KMS-11 (cell line): ENCODE data around the gene KCTD16.

Experiments used
- H2AFZ ChIP-seq: fragments of 200-600 bp; sonication (generic); 2 replicates; pipeline ENCODE4 v1.6.1; 2016; ENCODE audit warnings: antibody characterized with exemption, mixed run types, low read depth
- H3K27ac ChIP-seq: fragments of 200-600 bp; sonication (generic); 2 replicates; pipeline ENCODE4 v1.6.1; 2016; ENCODE audit warnings: mild to moderate bottlenecking, mixed run types
- H3K27me3 ChIP-seq: fragments of 200-600 bp; sonication (generic); 2 replicates; pipeline ENCODE4 v1.6.1; 2017; ENCODE audit warnings: mild to moderate bottlenecking, low read depth, mixed run types, moderate library complexity; ENCODE audit not compliant: insufficient read depth
- H3K36me3 ChIP-seq: fragments of 200-600 bp; sonication (generic); 2 replicates; pipeline ENCODE4 v1.6.1; 2017; ENCODE audit warnings: mild to moderate bottlenecking, mixed run types; ENCODE audit not compliant: insufficient read depth
- H3K4me1 ChIP-seq: fragments of 200-600 bp; sonication (generic); 2 replicates; pipeline ENCODE4 v1.6.1; 2016; ENCODE audit warnings: mild to moderate bottlenecking, low read depth, mixed run types; ENCODE audit not compliant: poor library complexity, severe bottlenecking
- H3K4me2 ChIP-seq: fragments of 200-600 bp; sonication (generic); 2 replicates; pipeline ENCODE4 v1.7.0; 2016; ENCODE audit warnings: mild to moderate bottlenecking, mixed run types
- H3K4me3 ChIP-seq: fragments of 200-600 bp; sonication (generic); IDR thresholded peaks from 2 replicates; pipeline ENCODE4 v1.6.1; 2017; ENCODE audit warnings: low read depth, low read length, mixed read lengths; ENCODE audit not compliant: insufficient read depth
- H3K79me2 ChIP-seq: fragments of 200-600 bp; sonication (generic); 2 replicates; pipeline ENCODE4 v1.6.1; 2016; ENCODE audit warnings: low read depth, mixed run types; ENCODE audit not compliant: insufficient read depth
- H3K9ac ChIP-seq: fragments of 200-600 bp; sonication (generic); 2 replicates; pipeline ENCODE4 v1.6.1; 2016; ENCODE audit warnings: mild to moderate bottlenecking, mixed run types
- H4K20me1 ChIP-seq: fragments of 200-600 bp; sonication (generic); 2 replicates; pipeline ENCODE4 v1.6.1; 2016; ENCODE audit warnings: mild to moderate bottlenecking, mixed run types; ENCODE audit not compliant: insufficient read depth
- TF ChIP-seq, protein P1 (sequence below): fragments of 200-600 bp; sonication (generic); conservative IDR thresholded peaks from 2 replicates; pipeline ENCODE4 v1.6.1; 2017; ENCODE audit warnings: low read depth, mild to moderate bottlenecking, antibody characterized with exemption, low read length, moderate library complexity, mixed read lengths

KCTD16 gene

DNA sequence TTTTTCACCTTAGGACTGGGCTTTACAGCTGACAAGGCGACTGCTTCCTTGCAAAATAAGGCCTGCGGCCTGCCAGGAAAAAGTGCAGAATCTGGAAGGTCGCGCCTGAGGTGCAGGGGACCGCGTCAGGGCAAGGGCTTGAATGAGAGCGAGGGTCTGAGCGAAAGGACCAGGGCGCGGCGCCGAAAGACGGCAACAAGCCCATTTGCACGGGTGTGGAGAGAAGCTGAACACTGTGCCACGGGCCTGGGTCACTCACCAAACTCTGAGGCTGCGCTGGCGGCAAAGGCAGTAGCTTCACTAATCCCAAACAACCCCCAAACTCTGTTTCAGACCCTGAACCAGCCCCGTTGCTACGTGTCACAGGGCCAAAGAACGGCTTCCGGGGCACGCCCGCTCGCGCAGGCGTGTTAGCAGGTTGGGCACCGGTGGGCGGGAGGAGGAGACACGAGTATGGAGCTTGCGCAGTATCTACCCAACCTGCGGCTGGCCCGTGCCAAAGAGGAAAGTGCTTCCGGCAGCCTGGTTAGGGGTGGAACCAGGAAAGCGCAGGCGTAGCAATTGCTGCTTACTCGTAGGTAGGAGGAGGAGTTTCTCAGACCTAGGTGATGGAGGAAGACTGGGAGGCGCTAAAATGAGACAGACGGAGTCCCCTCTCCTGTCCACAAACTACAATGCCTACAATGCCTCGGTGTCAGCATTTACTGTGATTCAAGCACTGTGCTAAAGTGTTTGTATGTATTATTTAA lies at the start of gene KCTD16, which contains the start of gene YIPF5:
KCTD16 (plus strand) TSS at position 598 of the 749 bp plus-strand sequence.
YIPF5 (minus strand) TSS at position 384 of the 749 bp plus-strand sequence. CDS start 704 bp downstream, outside the sequence.
- Histone ChIP-seq H2AFZ (peak within 1 kb of the TSS; percentile 94), H3K27ac (peak within 1 kb of the TSS; percentile 45; the same call in 1 of the 2 replicates), H3K9ac (peak within 1 kb of the TSS; percentile 69), H3K4me2 (peak within 1 kb of the TSS; percentile 91), H3K4me3 (no peak within 1 kb of the TSS), H3K79me2 (peaks cover 24% of the 10 kb centered on the region; the same call in 1 of the 2 replicates), H4K20me1 (no peaks in the 10 kb centered on the region), H3K36me3 (no peaks in the 10 kb centered on the region), H3K27me3 (no peaks in the 10 kb centered on the region), H3K4me1 (peaks cover 21% of the 10 kb centered on the region)
- TF ChIP-seq, protein P1, sequence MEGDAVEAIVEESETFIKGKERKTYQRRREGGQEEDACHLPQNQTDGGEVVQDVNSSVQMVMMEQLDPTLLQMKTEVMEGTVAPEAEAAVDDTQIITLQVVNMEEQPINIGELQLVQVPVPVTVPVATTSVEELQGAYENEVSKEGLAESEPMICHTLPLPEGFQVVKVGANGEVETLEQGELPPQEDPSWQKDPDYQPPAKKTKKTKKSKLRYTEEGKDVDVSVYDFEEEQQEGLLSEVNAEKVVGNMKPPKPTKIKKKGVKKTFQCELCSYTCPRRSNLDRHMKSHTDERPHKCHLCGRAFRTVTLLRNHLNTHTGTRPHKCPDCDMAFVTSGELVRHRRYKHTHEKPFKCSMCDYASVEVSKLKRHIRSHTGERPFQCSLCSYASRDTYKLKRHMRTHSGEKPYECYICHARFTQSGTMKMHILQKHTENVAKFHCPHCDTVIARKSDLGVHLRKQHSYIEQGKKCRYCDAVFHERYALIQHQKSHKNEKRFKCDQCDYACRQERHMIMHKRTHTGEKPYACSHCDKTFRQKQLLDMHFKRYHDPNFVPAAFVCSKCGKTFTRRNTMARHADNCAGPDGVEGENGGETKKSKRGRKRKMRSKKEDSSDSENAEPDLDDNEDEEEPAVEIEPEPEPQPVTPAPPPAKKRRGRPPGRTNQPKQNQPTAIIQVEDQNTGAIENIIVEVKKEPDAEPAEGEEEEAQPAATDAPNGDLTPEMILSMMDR = no peak

DNA sequence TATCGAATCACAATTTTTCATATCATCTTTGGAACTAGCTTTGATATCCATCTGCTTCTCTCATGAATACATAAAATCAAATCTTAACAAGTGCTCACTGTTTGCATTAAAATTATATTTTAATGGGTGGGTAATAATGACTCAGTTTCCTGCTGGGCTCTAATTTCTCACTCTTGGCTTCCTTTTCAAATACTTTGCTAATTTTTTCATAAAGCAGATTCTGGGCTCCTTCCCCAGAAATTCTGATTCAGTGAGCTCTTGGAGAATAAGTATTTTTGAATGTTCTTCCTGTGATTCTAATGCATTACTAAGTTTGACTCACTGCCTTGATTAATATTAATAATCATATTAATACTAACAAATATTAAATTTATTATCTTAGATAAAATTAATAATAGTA lies 49.1 kb upstream of the KCTD16 start:
- Histone ChIP-seq H3K36me3 (no peaks in the 10 kb centered on the region), H4K20me1 (no peaks in the 10 kb centered on the region), H3K4me2 (no peak overlapping the region), H3K4me3 (no peak overlapping the region), H3K27me3 (no peaks in the 10 kb centered on the region), H3K4me1 (no peaks in the 10 kb centered on the region), H3K79me2 (no peaks in the 10 kb centered on the region), H2AFZ (no peak overlapping the region), H3K9ac (no peak overlapping the region), H3K27ac (no peak overlapping the region)
- TF ChIP-seq, protein P1 = no peak

DNA sequence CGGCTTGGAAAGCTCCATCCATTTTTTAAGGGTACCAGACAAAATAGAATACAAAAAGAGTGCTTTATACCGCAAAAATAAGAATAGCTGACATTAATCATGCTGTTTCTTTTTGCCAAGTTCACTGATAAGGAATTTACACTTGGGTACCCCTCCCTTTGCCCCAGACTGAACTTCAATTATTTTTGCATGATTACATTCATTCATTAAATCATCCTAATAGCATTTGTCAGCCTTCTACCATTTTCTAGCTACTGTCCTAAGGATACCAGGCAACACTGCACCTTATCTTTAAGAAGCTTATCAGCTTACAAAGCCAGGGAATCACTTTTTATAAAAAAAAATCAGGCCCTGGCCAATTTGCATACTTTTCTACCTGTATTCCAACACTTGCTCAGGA lies 48.6 kb upstream of the KCTD16 start:
- no peaks in the 10 kb centered on the region for H3K36me3 ChIP-seq
- H3K4me3 ChIP-seq = no peak overlapping the region
- no peak overlapping the region for H3K9ac ChIP-seq
- no peaks in the 10 kb centered on the region for H3K79me2 ChIP-seq
- no peak overlapping the region for H2AFZ ChIP-seq
- H3K27ac ChIP-seq = no peak overlapping the region
- TF ChIP-seq, protein P1 = no peak
- H3K27me3 ChIP-seq = no peaks in the 10 kb centered on the region
- H3K4me2 ChIP-seq = no peak overlapping the region
- H3K4me1 ChIP-seq = no peaks in the 10 kb centered on the region
- H4K20me1 ChIP-seq = no peaks in the 10 kb centered on the region

DNA sequence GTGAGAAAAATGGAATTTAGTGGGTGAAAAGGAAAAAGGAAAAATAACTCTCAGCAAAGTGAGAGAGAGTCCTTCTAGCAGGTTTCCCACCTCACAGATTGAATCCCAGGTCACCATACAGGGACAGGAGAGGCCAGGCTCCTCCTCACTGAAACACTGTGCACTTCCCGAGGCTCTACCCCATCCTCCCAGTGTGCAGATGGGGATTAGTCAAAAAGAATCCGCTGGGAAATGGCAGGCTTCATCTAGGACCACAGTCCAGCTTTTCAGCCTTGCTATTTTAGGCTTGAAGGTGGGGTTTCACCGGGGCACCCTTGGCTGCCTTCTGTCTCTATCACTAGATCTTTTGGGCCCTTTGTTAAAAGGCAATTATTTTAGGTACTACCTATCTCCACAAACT lies 48.0 kb upstream of the KCTD16 start:
- no peak overlapping the region for H3K9ac ChIP-seq
- H3K4me1 ChIP-seq = no peaks in the 10 kb centered on the region
- H2AFZ ChIP-seq = no peak overlapping the region
- no peak overlapping the region for H3K4me3 ChIP-seq
- no peaks in the 10 kb centered on the region for H3K27me3 ChIP-seq
- H3K27ac ChIP-seq = no peak overlapping the region
- no peaks in the 10 kb centered on the region for H3K79me2 ChIP-seq
- H4K20me1 ChIP-seq = no peaks in the 10 kb centered on the region
- TF ChIP-seq, protein P1 = no peak
- no peak overlapping the region for H3K4me2 ChIP-seq
- H3K36me3 ChIP-seq = no peaks in the 10 kb centered on the region
